PC-3 (cell line): ENCODE measurements around the gene SPATA2. TPM values are rescaled to one million over a fixed set of nuclear protein-coding genes. Genes with fewer than 3 reads are reported as not detected.

Source experiments
- ATAC-seq: fragments of 200-7000 bp; cut with Tn5 transposase; 2 replicates; pipeline ENCODE4 v1.9.1; 2020; ENCODE audit warnings: mild to moderate bottlenecking, moderate library complexity
- BruUV-seq: library from RNA; stranded (reverse); fragments of 400-500 nt; replicated peaks from 2 replicates; lab custom pipeline; 2021; lab: Mats Ljungman, UMichigan
- CTCF ChIA-PET: fragments of 300-600 bp; sonication (Branson Sonifier 250); formaldehyde crosslinking; loops from one replicate; lab custom pipeline; 2022; ENCODE audit warnings: antibody characterized with exemption; lab: Charles Lee
- POLR2A ChIA-PET: fragments of 300-600 bp; sonication (Branson Sonifier 250); formaldehyde crosslinking; loops from one replicate; lab custom pipeline; 2022; ENCODE audit warnings: antibody characterized with exemption; ENCODE audit not compliant: unreplicated experiment; lab: Charles Lee
- DNase-seq: peaks from one replicate; pipeline ENCODE4 v3.0.0-alpha.2; 2015
- H2AFZ ChIP-seq: fragments of 300-600 bp; sonication (generic); 2 replicates; pipeline ENCODE4 v1.6.0; 2016; ENCODE audit warnings: antibody characterized with exemption, low read length
- H3F3A ChIP-seq: fragments of 300-600 bp; sonication (generic); one replicate; pipeline ENCODE4 v1.6.0; 2017; ENCODE audit warnings: antibody characterized with exemption, low read length, control low read depth, mild to moderate bottlenecking; ENCODE audit not compliant: unreplicated experiment
- H3K27ac ChIP-seq: fragments of 300-600 bp; sonication (generic); 2 replicates; pipeline ENCODE4 v1.5.1; 2016; ENCODE audit warnings: mild to moderate bottlenecking, low read length
- H3K27me3 ChIP-seq: fragments of 300-600 bp; sonication (generic); 2 replicates; pipeline ENCODE4 v1.6.1; 2016; ENCODE audit warnings: low read length, mixed read lengths
- H3K36me3 ChIP-seq: fragments of 300-600 bp; sonication (generic); 2 replicates; pipeline ENCODE4 v1.6.1; 2016; ENCODE audit warnings: low read depth, mixed run types, low read length, mixed read lengths
- H3K4me1 ChIP-seq: fragments of 300-600 bp; sonication (generic); 2 replicates; pipeline ENCODE4 v1.5.1; 2016; ENCODE audit warnings: low read length; ENCODE audit not compliant: insufficient read depth
- H3K4me2 ChIP-seq: fragments of 300-600 bp; sonication (generic); 2 replicates; pipeline ENCODE4 v1.6.0; 2016; ENCODE audit warnings: low read length
- H3K4me3 ChIP-seq: fragments of 300-600 bp; sonication (generic); 2 replicates; pipeline ENCODE4 v1.5.1; 2016; ENCODE audit warnings: mild to moderate bottlenecking, low read length, mixed read lengths
- H3K79me2 ChIP-seq: fragments of 300-600 bp; sonication (generic); 2 replicates; pipeline ENCODE4 v1.6.1; 2017; ENCODE audit warnings: low read length, mixed read lengths
- H3K9ac ChIP-seq: fragments of 300-600 bp; sonication (generic); 2 replicates; pipeline ENCODE4 v1.6.0; 2016; ENCODE audit warnings: mild to moderate bottlenecking, low read length
- H3K9me2 ChIP-seq: fragments of 300-600 bp; sonication (generic); replicated peaks from 2 replicates; pipeline ENCODE4 v1.6.1; 2016; ENCODE audit warnings: mixed run types, low read length, mixed read lengths
- H3K9me3 ChIP-seq: fragments of 300-600 bp; sonication (generic); 2 replicates; pipeline ENCODE4 v1.6.1; 2016; ENCODE audit warnings: low read length, mixed read lengths
- H4K20me1 ChIP-seq: fragments of 300-600 bp; sonication (generic); 2 replicates; pipeline ENCODE4 v1.6.1; 2016; ENCODE audit warnings: low read length, mixed read lengths
- EZH2 ChIP-seq: fragments of 300-600 bp; sonication (generic); IDR thresholded peaks from one replicate; pipeline ENCODE4 v1.6.1; 2017; ENCODE audit warnings: antibody characterized with exemption, mild to moderate bottlenecking, low read length; ENCODE audit not compliant: unreplicated experiment
- EZH2phosphoT487 ChIP-seq: fragments of 300-600 bp; sonication (generic); IDR thresholded peaks from 2 replicates; pipeline ENCODE4 v1.6.1; 2018; ENCODE audit warnings: mild to moderate bottlenecking, antibody characterized with exemption, low read length, borderline replicate concordance
- intact Hi-C: fragments of 100-400 bp; cut with micrococcal nuclease; formaldehyde crosslinking; loops from 2 replicates; pipeline ENCODE4 v1.9.0; 2023
- total RNA-seq: library from RNA; depleted of rRNA; stranded (reverse); fragments of >200 nt; gene quantifications from 2 replicates; pipeline ENCODE4 v1.2.3, GENCODE V29; 2014
- TF ChIP-seq, protein P1 (sequence below): fragments of 300-600 bp; sonication (generic); conservative IDR thresholded peaks from 2 replicates; pipeline ENCODE4 v1.5.1; 2017; ENCODE audit warnings: antibody characterized with exemption, low read depth, mild to moderate bottlenecking, low read length

The SPATA2 gene
- total RNA-seq, 1 experiment from 2014 or later = 7.4 TPM

DNA sequence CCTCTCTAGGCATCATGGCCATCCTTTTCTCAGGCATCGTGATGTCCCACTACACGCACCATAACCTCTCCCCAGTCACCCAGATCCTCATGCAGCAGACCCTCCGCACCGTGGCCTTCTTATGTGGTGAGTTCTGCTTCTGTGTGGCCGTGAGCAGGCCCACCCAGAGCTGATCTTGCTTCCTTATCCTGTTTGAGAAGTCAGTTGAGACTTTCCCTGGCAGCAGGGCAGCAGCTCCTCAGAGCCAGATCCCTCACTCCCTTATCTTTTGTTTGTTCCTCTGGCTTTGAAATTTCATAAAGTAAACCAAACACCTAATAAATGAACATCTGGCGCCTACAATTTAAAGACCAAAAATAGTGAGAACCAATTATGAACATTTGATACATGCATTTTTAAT, 40.6 kb downstream of the SPATA2 start:
- Histone ChIP-seq H3K4me1 (peaks cover 6% of the 10 kb centered on the region; the same call in 1 of the 2 replicates), H3K27ac (no peak overlapping the region), H3K4me2 (no peak overlapping the region), H3K79me2 (no peaks in the 10 kb centered on the region), H3K9me3 (no peaks in the 10 kb centered on the region), H3F3A (no peaks in the 10 kb centered on the region), H2AFZ (no peak overlapping the region), H3K4me3 (no peak overlapping the region), H3K27me3 (no peaks in the 10 kb centered on the region), H4K20me1 (no peaks in the 10 kb centered on the region), H3K9ac (no peak overlapping the region), H3K9me2 (no peaks in the 10 kb centered on the region), H3K36me3 (no peaks in the 10 kb centered on the region)
- BruUV-seq = no TSS peak
- CTCF ChIA-PET = no interaction called here
- POLR2A ChIA-PET = no interaction called here
- DNase-seq (no peak), ATAC-seq (no peak)
- intact Hi-C loops = no loop called here
- TF ChIP-seq EZH2 = no peak
- TF ChIP-seq EZH2phosphoT487 = no peak
- TF ChIP-seq, protein P1, sequence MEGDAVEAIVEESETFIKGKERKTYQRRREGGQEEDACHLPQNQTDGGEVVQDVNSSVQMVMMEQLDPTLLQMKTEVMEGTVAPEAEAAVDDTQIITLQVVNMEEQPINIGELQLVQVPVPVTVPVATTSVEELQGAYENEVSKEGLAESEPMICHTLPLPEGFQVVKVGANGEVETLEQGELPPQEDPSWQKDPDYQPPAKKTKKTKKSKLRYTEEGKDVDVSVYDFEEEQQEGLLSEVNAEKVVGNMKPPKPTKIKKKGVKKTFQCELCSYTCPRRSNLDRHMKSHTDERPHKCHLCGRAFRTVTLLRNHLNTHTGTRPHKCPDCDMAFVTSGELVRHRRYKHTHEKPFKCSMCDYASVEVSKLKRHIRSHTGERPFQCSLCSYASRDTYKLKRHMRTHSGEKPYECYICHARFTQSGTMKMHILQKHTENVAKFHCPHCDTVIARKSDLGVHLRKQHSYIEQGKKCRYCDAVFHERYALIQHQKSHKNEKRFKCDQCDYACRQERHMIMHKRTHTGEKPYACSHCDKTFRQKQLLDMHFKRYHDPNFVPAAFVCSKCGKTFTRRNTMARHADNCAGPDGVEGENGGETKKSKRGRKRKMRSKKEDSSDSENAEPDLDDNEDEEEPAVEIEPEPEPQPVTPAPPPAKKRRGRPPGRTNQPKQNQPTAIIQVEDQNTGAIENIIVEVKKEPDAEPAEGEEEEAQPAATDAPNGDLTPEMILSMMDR = no peak

DNA sequence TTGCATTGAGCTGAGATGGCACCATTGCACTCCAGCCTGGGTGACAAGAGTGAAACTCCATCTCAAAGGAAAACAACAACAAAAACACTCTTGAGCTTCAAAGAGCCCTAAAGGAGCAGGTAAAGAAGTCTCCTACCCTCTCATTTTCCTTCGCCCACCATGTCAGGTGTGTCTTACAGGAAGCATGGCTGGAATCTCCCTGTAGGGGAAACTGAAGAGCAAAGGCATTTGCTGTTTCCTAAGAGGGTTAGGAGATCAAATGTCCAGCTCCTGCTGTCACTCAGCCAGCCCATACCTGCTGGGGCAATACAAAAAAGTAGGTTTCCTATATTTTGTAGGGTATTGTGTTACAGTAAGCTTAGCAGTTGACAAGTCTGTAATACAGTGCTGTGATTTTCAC, 43.3 kb downstream of the SPATA2 start:
- Histone ChIP-seq H2AFZ (no peak overlapping the region), H3K9ac (no peak overlapping the region), H3K27ac (no peak overlapping the region), H3K9me3 (no peaks in the 10 kb centered on the region), H3K4me1 (no peaks in the 10 kb centered on the region), H3K27me3 (no peaks in the 10 kb centered on the region), H3K9me2 (no peaks in the 10 kb centered on the region), H3K4me2 (no peak overlapping the region), H4K20me1 (no peaks in the 10 kb centered on the region), H3K4me3 (no peak overlapping the region), H3F3A (no peaks in the 10 kb centered on the region), H3K79me2 (no peaks in the 10 kb centered on the region), H3K36me3 (no peaks in the 10 kb centered on the region)
- DNase-seq (no peak), ATAC-seq (no peak)
- no TSS peak for BruUV-seq
- ChIA-PET POLR2A (no interaction called here), CTCF (interaction anchor here (0.5 to 0.6 kb wide), 2 partner anchors 137 to 199 kb away, joined by 3 to 5 read pairs; no protein-coding TSS in a partner anchor)
- intact Hi-C loops = no loop called here
- TF ChIP-seq, protein P1 = no peak
- no peak for TF ChIP-seq EZH2
- TF ChIP-seq EZH2phosphoT487 = no peak

DNA sequence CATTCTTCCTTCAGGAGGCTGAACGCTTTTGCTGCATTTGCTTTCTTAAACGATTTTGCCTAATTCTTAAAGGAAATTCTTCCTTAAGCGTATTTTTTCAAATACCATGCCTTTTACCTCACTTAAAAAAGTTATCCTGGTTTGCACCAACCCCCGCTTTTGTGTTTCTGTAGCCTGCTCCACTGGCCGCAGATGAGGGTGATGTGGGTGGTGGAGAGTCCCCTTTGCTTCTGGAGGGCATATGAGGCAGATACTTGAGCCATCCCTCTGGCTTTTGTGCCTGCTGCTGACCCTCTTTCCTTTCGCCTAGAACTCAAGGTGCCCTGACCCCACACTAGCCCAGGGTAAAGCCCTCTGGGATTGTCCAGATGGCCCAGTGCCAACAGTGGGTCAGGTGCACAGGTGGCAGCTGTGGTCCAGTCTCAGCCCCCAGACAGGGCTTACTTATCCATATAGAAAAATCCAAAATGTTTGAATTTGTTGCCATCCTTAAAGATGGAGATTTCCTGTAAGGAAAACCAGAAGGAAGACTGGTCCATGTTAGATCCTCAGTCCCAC, 43.9 kb downstream of the SPATA2 start:
- DNase-seq (no peak), ATAC-seq (no peak)
- intact Hi-C loops = no loop called here
- H3K4me1 ChIP-seq = no peaks in the 10 kb centered on the region
- TF ChIP-seq, protein P1 = no peak
- TF ChIP-seq EZH2 (no peak), EZH2phosphoT487 (no peak)
- CTCF ChIA-PET = interaction anchor here (0.5 to 0.6 kb wide), 2 partner anchors 136 to 199 kb away, joined by 3 to 5 read pairs; no protein-coding TSS in a partner anchor
- no peak overlapping the region for H3K9ac ChIP-seq
- H3K27me3 ChIP-seq = no peaks in the 10 kb centered on the region
- no peaks in the 10 kb centered on the region for H3K9me3 ChIP-seq
- no peaks in the 10 kb centered on the region for H3K79me2 ChIP-seq
- no TSS peak for BruUV-seq
- no peaks in the 10 kb centered on the region for H3F3A ChIP-seq
- POLR2A ChIA-PET = no interaction called here
- no peak overlapping the region for H2AFZ ChIP-seq
- H3K9me2 ChIP-seq = no peaks in the 10 kb centered on the region
- H3K4me2 ChIP-seq = no peak overlapping the region
- H3K4me3 ChIP-seq = no peak overlapping the region
- H3K36me3 ChIP-seq = no peaks in the 10 kb centered on the region
- H3K27ac ChIP-seq = no peak overlapping the region
- no peaks in the 10 kb centered on the region for H4K20me1 ChIP-seq
